Superior temporal gyrus (tissue), 1 donor: ENCODE data around the gene TBATA.
A peak's percentile ranks its signal among the peaks of the same experiment; 100 is the strongest.

Experiments used
- DNase-seq: peaks from one replicate; pipeline ENCODE4 v3.0.0-alpha.2; 2016; ENCODE audit errors: extremely low spot score

The TBATA gene

GRCh38 chr10:70761031-70761601 is 24.1 kb downstream of the TBATA start:
- DNase-seq = peak; percentile 44

- no peak for DNase-seq
Measured at GRCh38 chr10:70760271-70760787, 24.8 kb downstream of the TBATA start.

DNA sequence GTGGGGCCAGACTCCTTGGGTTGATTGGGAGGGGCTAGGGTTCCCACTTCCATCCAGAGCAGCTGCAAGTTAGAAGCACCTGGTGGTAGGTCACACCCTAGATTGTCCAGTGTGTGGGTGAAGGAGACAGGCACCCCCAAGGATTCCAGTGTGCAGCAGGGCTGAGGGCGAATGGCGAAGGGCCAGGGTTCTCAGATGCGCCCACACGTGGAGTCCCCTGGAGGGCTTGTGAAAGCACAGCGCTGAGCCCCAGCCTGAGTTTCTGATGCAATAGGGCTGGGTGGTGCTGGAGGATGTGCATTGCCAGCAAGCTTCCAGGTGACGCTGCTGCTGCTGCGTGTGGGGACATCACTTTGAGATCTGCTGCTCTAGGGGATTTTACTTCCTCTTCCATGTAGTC is 25.4 kb downstream of the TBATA start:
- DNase-seq = no peak

DNA sequence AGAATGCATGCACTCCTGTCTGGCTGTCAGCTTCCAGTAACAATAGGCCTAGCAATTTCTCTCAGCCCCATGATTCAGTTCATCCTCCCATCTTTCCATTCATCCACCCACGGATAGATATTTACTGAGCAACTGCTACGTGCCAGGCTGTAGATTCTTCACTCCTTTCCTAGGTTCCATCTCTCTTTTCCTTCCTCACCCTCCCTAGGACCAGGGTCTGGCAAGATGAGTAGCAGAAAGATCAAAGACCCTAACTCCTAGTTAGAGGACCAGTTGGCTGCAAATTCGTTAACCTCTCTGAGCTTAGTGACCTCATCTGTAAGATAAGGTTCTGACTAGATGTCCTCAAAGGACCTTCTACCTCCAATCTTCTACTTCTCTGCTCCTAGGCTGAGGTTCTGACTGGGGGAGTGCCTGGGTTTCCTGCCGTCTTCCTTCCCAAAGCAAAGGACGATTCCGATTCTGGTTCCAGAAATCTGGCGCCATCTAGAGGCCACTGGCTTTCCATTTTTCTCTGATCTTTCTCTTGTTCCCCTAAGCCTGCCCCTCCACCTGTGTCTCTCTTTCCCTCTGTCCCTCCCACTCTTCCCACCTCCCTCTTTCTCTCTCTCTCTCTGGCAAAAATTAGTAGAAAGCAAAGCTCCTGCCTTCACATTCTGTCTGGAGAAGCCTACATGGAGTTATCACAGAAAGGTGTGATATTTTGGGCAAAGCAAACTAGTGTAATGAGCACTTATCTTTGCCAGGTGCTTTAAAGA is 26.2 kb downstream of the TBATA start:
- DNase-seq = peak; percentile 96

- no peak for DNase-seq
Measured at GRCh38 chr10:70757856-70758255, 27.3 kb downstream of the TBATA start.

GRCh38 chr10:70756700-70757360 is 28.3 kb downstream of the TBATA start:
- no peak for DNase-seq

DNA sequence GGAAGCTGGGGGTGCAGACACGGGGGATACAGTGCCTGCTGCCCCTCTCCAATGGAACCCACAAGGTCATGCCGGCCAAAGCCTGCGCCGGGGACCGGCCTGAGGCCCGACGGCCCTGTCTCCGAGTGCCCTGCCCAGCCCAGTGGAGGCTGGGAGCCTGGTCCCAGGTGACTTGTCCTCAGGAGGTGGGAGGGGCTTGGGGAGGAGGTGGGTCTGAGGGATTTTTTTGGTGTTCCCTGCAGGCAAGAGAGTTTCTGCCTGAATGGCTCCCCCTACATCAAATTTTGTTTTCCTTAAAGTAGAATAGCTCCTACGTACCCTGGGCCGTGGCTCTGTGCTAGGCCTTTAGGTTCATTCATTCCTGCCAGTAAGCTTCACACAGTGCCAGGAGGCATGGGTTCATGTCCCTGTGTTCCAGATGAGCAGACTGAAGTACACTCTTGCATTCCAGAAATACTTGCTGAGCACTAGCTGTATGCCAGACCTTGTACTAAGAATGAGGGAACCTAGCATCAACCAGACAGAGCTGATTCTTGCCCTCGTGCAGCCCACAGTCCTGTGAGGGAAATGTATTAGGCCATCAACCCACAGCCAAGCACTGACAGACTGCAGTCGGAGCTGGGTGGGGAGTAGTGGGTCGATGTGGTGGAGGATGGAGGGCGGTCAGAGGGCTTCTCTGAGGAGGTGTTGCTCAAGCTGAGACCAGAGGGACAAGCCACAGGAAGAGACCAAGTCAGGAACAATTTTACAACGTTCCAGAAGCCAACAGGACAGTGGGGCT is 31.1 kb downstream of the TBATA start:
- DNase-seq = no peak

DNA sequence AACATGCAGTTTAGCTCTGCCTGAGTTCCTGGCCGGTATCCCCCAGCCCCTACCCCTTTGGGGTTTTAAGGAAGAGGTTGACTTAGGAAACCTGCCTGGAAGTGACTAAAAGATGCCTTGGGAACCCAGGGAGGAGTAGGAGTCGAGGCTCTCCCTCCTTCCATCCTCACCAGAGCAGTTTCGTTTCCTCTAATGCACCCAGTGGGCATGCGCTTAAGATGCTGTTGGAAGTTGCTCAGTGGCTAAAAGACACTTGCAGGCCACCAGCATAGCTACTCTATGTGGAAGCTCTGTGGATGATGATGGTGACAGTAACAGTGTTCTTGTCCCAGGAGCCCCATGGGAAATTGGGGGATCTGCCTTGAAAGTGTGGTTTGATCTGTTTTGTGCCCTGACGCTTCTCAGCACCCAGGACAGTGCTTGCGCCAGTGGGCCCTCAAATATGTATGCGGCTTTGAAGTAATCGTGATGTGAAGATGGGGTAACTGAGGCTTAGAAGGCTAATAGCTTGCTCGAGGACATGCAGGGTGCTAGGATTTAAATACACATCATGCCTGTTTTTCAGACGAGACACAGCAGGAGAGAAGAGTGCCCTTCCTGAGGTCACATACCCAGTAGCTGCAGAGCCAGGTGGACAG is 32.0 kb downstream of the TBATA start:
- no peak for DNase-seq

GRCh38 chr10:70752571-70752970 is 32.6 kb downstream of the TBATA start:
- DNase-seq = no peak

GRCh38 chr10:70751991-70752390 is 33.2 kb downstream of the TBATA start:
- DNase-seq = no peak

- DNase-seq = no peak
Measured at GRCh38 chr10:70751356-70751755, 33.8 kb downstream of the TBATA start.

DNA sequence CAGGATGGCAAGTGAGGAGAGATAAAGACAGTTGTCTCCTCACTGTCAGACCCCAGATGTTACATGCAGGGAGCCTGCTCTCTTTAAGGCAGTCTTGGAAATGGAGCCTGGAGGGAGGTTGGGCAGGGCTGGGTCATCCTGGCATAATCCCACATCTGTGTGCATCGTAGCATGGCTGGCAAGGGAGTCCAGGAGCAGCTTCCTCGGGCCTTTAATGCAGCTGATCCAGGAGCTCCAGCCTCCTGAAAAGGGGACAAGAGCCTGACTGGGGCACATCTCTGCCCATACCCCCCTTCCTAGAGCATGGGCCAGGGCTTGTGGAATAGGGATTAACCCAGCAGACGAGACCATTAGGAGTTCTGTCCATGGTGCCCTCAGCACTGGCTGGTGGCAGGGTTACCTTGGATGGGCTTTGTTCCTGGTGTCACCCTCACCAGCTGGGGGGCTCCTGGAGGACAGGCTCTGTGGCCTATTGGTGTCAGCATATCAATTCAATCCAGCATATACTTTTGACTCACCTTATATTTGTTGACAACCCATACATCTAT is 34.9 kb downstream of the TBATA start:
- no peak for DNase-seq

DNA sequence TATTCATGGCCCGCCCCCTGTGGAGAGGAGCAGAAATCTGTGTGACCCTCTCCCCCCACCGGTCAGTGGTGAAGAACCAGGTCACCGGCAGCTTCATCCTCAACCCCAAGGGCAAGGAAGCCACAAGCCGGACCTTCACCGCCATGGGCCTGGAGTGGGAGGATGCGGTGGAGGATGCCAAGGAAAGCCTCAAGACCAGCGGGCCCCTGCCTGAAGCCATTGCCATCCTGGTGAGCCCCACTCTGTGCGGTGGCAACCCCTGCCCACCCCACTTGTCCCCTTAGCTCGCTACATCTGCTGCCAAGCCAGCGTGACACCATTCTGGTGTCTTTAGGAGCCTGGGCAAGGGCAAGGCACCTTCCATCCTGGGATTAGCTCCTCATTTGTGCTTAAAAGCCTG is 35.4 kb downstream of the TBATA start:
- no peak for DNase-seq

- DNase-seq = no peak
Measured at GRCh38 chr10:70748801-70749573, 36.2 kb downstream of the TBATA start.

GRCh38 chr10:70748305-70748704 is 36.9 kb downstream of the TBATA start:
- DNase-seq = no peak

GRCh38 chr10:70747192-70747965 is 37.8 kb downstream of the TBATA start:
- DNase-seq = no peak

- no peak for DNase-seq
Measured at GRCh38 chr10:70745555-70745954, 39.6 kb downstream of the TBATA start.

DNA sequence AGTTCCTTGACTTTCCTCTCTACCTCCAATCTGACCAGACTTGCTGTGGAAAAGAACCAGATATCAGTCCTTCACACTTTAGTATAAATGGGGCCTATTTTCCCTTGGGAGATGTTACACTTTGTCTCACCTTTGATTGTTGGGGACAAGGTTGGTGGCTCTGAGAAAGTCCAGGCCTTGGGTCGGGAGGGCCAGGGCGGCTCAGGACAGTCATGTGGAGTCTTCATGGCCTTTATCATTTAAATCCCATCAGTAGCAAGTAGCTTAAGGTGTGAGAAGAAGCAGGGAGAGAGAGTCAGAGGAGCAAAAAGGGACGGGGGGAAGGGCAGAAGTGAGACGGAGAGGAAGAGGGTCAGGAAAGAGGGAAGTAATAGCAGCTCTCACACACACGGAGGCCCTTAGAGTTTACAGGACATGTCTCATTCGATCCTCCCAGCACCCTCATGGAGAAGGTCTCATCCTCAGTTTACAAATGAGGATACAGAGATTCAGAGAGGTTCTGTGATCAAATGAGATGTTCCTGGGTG is 40.5 kb downstream of the TBATA start:
- no peak for DNase-seq

DNA sequence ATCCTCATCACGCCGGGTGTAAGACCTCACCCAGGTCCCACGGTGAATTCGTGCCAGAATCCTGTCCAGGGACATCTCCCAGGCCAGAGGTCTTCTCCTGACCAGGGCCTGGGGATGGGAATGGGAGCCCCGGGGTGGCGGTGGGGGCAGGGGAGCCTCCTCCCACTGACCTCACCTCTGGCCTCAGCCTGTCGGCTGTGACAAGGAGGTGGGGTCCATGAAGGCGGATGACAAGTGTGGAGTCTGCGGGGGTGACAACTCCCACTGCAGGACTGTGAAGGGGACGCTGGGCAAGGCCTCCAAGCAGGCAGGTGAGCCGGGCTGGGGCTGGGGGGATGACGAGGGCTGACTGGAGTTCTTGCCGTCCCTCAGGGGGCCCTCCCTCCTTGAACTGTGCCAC is 41.3 kb downstream of the TBATA start:
- DNase-seq = no peak

DNA sequence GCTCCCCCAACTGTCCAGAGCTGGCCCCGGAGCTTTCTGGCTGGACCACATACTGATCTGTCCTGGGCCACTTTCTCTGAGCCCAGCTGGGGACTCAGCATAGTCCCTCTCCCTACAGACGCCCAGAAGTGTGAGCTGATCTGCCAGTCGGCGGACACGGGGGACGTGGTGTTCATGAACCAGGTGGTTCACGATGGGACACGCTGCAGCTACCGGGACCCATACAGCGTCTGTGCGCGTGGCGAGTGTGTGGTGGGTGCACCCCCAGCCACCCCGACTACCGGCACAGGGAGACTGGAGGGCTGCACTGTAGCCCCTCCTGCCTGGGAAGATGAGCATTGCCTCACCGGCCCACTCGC is 41.8 kb downstream of the TBATA start:
- DNase-seq = no peak
